Stimulated activated CD4-positive, alpha-beta T cell treated with anti-CD3 and anti-CD28 coated beads, Interleukin-4, amount 100 ng/mL, for 4 hours (primary cell): ENCODE results near the gene NUP188.
A peak's percentile ranks its signal among the peaks of the same experiment; 100 is the strongest.
"Not testable (repeated sequence)": the region's sequence is repeated elsewhere in the genome, so short reads cannot be mapped to it uniquely, and the experiment has no call there.

Experiments
- DNase-seq, 2 experiments: peaks; one replicate each; pipeline ENCODE4 v3.0.0-alpha.2; 2020

NUP188 gene

DNA sequence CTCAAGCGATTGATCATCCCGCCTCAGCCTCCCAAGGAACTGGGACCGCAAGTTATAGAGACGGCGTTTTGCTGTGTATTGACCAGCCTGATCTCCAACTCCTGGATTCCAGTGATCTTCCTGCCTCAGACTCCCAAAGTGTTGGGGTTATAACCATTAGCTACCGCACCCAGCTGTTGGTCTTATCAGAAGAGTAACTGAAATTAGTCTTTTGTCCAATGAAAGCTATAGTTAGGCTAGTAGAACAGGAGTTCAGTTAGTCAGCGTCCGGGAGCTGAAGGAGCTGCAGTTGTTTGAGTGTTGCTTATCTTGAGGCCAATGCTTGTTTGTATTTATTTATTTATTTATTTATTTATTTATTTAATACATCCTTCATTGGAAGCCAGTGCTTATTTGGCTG, 85.7 kb downstream of the NUP188 start:
- no peak for DNase-seq

GRCh38 chr9:129035838-129036237, 88.3 kb downstream of the NUP188 start:
- not testable (repeated sequence) for DNase-seq

DNA sequence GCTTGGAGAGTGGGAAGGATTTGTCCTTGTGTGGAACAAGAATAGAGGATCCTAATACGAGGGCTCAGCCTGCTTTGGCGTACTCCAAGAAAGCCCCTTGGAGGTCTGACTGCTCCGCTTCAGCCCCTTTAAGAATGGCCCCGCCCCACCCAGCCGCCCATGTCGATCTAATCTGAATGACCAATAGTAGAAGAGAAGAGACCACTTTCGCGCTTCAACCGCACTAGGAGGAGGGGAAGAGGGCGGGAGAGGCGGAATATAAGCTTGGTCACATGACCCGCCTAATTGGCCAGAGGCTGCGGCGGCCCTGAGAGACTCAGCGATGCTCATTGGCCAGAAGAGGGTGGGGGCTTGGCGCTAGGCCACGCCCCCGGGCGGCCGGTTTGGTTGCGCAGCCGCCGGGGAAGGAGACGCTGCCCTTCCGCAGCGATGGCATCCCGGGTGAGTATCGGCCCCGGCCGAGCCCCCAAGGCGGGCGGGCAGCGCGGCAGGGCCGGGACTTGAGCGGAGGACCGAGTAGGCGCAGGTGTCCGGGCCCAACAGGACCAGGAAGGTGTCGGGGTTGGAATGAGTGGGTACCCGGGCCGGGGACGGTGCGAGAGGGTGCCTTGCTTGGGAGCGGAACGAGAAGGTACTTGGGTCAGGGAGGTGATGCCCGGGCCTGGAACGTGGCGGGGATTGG, 88.9 kb downstream of the NUP188 start, which contains the start of gene MIGA2:
TSS of gene MIGA2 (plus strand) at position 386 of the 682 bp plus-strand sequence. CDS start 3,969 bp downstream, outside the sequence.
- peak; percentile 86 to 91 for DNase-seq

GRCh38 chr9:129036923-129037766, 89.6 kb downstream of the NUP188 start:
- no peak for DNase-seq

DNA sequence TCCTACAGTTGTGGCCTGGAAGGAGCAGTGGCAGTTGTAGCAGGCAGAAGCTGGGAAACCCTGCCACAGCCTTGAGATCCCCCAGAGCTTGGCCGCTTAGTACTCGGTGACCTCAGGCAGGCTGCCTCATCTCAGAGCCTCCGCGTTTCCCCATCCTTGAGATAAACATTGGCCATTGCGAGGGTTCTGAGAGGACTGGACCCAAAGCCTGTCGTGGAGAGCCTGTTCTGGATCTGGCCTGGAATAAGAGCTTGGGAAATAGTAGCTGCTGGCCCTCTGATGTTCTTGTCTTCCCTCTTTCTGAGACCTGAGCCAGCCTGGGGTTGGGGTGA, 90.2 kb downstream of the NUP188 start:
- DNase-seq: no peak

DNA sequence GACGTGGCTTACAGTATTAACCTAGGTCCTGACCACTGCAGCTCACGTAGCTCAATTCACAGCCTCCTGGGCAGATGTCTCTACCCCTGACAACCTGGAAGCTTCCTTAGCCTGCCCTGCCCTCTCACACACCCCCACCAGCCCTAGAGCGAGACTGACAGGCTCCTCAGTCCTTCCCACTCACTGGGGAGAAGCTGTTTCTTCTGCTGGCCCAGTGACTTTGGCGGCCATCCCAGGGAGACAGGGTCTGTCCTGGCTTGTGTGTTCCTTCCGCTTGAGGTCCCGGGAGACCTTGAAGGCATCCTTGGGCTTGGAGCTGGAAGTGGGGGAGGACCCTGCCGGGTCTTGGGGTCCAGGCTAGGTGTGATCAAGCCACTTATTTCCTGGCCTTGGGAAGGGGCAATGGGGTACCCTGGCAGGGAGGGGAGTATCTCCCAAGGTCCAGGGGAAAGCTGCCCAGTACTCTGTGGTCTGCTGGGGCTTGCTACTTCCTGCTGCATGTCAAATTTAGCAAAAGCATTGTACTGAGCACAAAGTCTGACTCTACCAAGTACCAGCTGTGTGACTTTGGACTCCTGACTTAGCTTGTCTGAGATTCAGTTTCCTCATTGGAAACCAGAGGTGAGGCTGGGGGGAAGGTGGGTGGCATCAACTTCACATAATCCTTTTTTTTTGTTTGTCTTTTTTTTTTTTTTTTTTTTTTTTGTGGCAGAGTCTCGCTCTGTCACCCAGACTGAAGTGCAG, 90.8 kb downstream of the NUP188 start:
- no peak for DNase-seq

- no peak for DNase-seq
Measured at GRCh38 chr9:129040113-129040643, 92.7 kb downstream of the NUP188 start.

- no peak for DNase-seq
Measured at GRCh38 chr9:129042016-129042415, 94.5 kb downstream of the NUP188 start.

DNA sequence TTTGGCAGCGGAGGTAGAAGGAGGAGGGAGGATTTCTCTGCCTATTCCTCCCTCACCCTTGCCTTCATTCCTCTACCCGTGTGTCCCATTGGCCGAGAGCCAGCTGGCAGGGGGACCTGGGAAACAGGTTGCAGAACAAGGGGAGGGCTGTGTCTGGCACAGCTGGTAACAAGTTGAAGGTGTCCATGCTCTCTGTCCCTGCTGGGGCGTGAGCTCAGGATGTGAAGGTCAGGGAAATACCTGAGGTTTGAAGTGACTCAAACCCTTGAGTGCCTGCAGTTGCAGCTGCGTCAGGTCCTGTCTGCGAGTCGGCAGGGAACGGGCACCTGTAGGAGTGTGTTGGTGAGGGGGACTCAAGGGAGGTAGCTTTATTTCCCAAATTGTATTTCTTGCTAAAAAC, 105.1 kb downstream of the NUP188 start:
- DNase-seq: no peak

- no peak for DNase-seq
Measured at GRCh38 chr9:129053020-129053419, 105.5 kb downstream of the NUP188 start.

DNA sequence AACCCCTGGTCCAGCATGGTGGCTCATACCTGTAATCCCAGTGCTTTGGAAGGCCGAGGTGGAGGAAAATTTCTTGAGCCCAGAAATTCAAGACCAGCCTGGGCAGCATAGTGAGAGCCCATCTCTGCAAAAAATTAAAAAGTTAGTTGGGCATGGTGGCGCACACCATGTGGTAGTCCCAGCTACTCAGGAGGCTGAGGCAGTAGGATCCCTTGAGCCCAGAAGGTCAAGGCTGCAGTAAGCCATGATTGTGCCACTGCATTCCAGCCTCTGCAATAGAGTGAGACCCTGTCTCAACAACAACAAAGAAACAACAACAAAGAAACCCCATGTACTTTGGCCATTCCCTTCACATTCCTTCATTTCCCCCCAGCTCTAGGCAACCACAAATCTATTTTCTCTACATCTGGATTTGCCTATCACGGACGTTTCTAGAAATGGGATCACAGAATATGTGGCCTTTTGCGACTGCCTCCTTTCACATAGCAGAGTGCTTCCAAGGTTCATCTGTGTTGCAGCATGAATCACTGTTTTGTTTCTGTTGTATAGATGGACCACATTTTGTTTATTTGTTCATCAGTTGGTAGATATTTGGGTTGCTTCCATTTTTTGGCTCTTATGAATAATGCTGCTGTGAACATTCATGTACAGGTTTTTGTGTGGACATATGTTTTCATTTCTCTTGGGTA, 106.8 kb downstream of the NUP188 start:
- no peak for DNase-seq
